Peyer's patch (tissue), 4 donors: ENCODE data around the gene CLEC16A.

Experiments used
- CTCF ChIP-seq, 6 experiments: fragments of 450-650 bp in 4 of 6; fragments of 200-600 bp in 2 of 6; sonication (generic) in 1 of 6; IDR thresholded peaks; one replicate each; pipeline ENCODE4 v1.5.1; 2017 to 2019; ENCODE audit warnings: antibody characterized with exemption in 6 of 6, mild to moderate bottlenecking in 3 of 6, moderate library complexity in 1 of 6
- POLR2A ChIP-seq, 2 donors: fragments of 450-650 bp; IDR thresholded peaks; one replicate each; pipeline ENCODE4 v1.5.1; 2017; ENCODE audit warnings: antibody characterized with exemption in 2 of 2, mild to moderate bottlenecking in 2 of 2, moderate library complexity in 2 of 2

GRCh38 chr16:11114366-11115164 is 170.2 kb downstream of the CLEC16A start:
- TF ChIP-seq CTCF (IDR thresholded peaks at IDR 0.05) (no peak), POLR2A (IDR thresholded peaks at IDR 0.05) (no peak)
